Inflammatory macrophage treated with lipopolysaccharide for 4 hours (primary cell): ENCODE results near the gene TMIE.
A peak's percentile ranks its signal among the peaks of the same experiment; 100 is the strongest.
"Not testable (repeated sequence)": the region's sequence is repeated elsewhere in the genome, so short reads cannot be mapped to it uniquely, and the experiment has no call there.

Experiments
- DNase-seq: peaks from one replicate; pipeline ENCODE4 v3.0.0-alpha.2; 2020

The TMIE gene

GRCh38 chr3:46690798-46691197, 10.4 kb upstream of the TMIE start:
- DNase-seq = no peak

- no peak for DNase-seq
Observed at GRCh38 chr3:46692566-46692990, 8.6 kb upstream of the TMIE start.

- peak; percentile 47 for DNase-seq
Observed at GRCh38 chr3:46693038-46693891, 7.9 kb upstream of the TMIE start, which contains the start of gene ALS2CL. Gene ALS2CL, minus strand, starts transcription at chr3:46693679. Its CDS starts 4,239 bp downstream, at chr3:46689440.

GRCh38 chr3:46693892-46694226, 7.3 kb upstream of the TMIE start:
- DNase-seq = peak; percentile 69

- no peak for DNase-seq
Observed at GRCh38 chr3:46694520-46694919, 6.7 kb upstream of the TMIE start.

GRCh38 chr3:46695177-46695961, 5.8 kb upstream of the TMIE start:
- DNase-seq = peak; percentile 97

- DNase-seq = peak; percentile 30
Observed at GRCh38 chr3:46695962-46696894, 5.0 kb upstream of the TMIE start.

- DNase-seq = peak; percentile 92
Observed at GRCh38 chr3:46699676-46700523, 1.3 kb upstream of the TMIE start.

- DNase-seq = no peak
Observed at GRCh38 chr3:46700772-46701171, 420 bp upstream of the TMIE start.

- DNase-seq = no peak
Observed at GRCh38 chr3:46702246-46703012, 1.2 kb downstream of the TMIE start.

- no peak for DNase-seq
Observed at GRCh38 chr3:46703013-46703520, 1.9 kb downstream of the TMIE start.

- DNase-seq = not testable (repeated sequence)
Observed at GRCh38 chr3:46704346-46704745, 3.2 kb downstream of the TMIE start.

- peak; percentile 64 for DNase-seq
Observed at GRCh38 chr3:46705022-46705530, 3.9 kb downstream of the TMIE start.

GRCh38 chr3:46705751-46706552, 4.8 kb downstream of the TMIE start:
- DNase-seq = no peak

GRCh38 chr3:46706771-46707582, 5.8 kb downstream of the TMIE start:
- DNase-seq = no peak

- DNase-seq = no peak
Observed at GRCh38 chr3:46707601-46708011, 6.4 kb downstream of the TMIE start.

GRCh38 chr3:46708401-46709156, 7.4 kb downstream of the TMIE start:
- no peak for DNase-seq

- no peak for DNase-seq
Observed at GRCh38 chr3:46709157-46709654, 8.0 kb downstream of the TMIE start.
